GM18861 (cell line): Measurements from ENCODE around the gene KCNF1.

Source experiments
- ATAC-seq: cut with Tn5 transposase; IDR thresholded peaks from one replicate; pipeline ENCODE4 v1.9.1; 2021; ENCODE audit not compliant: unreplicated experiment

KCNF1 gene

GRCh38 chr2:10961490-10961875, 49.7 kb downstream of the KCNF1 start:
- no peak for ATAC-seq

DNA sequence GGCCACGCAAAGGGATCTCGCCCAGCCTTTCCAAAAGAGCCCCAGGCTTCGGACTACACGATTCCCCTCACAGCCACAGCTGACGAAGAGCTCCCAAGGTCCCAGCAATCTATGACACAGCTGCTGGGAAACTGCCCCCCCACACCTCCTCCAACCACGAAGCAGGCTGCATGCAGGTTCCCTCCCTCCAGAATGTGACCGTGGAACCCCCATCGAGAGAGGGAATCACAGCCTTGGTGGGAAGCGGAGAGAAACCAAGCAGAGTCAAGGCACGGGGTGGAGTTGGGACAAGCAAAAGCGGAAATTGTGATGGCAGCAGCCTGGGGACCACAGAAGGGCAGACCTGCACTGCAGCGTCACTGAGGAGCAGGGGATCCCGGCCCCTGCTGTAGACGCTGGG, 50.3 kb downstream of the KCNF1 start:
- ATAC-seq: no peak

GRCh38 chr2:10963155-10963554, 51.4 kb downstream of the KCNF1 start:
- ATAC-seq: no peak
